ENCODE data around the gene STK40.

- TF ChIP-seq ZNF274 (IDR thresholded peaks at IDR 0.05; ENCODE audit: low read depth, low read length) (no peak), YY1 (IDR thresholded peaks at IDR 0.05; ENCODE audit: insufficient read depth, insufficient read length) (no peak)
Measured at GRCh38 chr1:36341626-36342320, 44.0 kb downstream of the STK40 start.
